H9 (cell line): Measurements from ENCODE around the gene SNX32. TPM values are rescaled to one million over a fixed set of nuclear protein-coding genes. Genes with fewer than 3 reads are reported as not detected.

ENCODE experiments used
- DNase-seq: peaks from one replicate; pipeline ENCODE4 v3.0.0-alpha.2; 2017
- H2AFZ ChIP-seq: one replicate; pipeline ENCODE4 v1.6.1; 2013; ENCODE audit warnings: mild to moderate bottlenecking, low read length, control low read depth, moderate library complexity
- H2AK5ac ChIP-seq: 2 replicates; pipeline ENCODE4 v1.6.1; 2013; ENCODE audit warnings: low read length, control low read depth, mixed read lengths; ENCODE audit not compliant: insufficient read length
- H2BK120ac ChIP-seq: one replicate; pipeline ENCODE4 v1.6.1; 2013; ENCODE audit warnings: low read depth, mild to moderate bottlenecking, low read length, control low read depth, inconsistent platforms; ENCODE audit not compliant: poor library complexity, severe bottlenecking
- H2BK12ac ChIP-seq: 2 replicates; pipeline ENCODE4 v1.6.1; 2013; ENCODE audit warnings: low read length, control low read depth, mixed read lengths, low read depth; ENCODE audit not compliant: insufficient read length
- H2BK15ac ChIP-seq: 2 replicates; pipeline ENCODE4 v1.6.1; 2013; ENCODE audit warnings: low read depth, low read length, control low read depth
- H2BK20ac ChIP-seq: one replicate; pipeline ENCODE4 v1.6.1; 2013; ENCODE audit warnings: low read depth, mild to moderate bottlenecking, low read length, control low read depth, inconsistent platforms; ENCODE audit not compliant: poor library complexity, severe bottlenecking
- H2BK5ac ChIP-seq: 2 replicates; pipeline ENCODE4 v1.6.1; 2013; ENCODE audit warnings: low read length, control low read depth, mixed read lengths; ENCODE audit not compliant: insufficient read length
- H3K14ac ChIP-seq: 2 replicates; pipeline ENCODE4 v1.6.1; 2013; ENCODE audit warnings: low read length, control low read depth; ENCODE audit not compliant: insufficient read depth
- H3K18ac ChIP-seq: 2 replicates; pipeline ENCODE4 v1.6.1; 2013; ENCODE audit warnings: low read depth, mild to moderate bottlenecking, mixed read lengths, low read length, control low read depth; ENCODE audit not compliant: insufficient read length
- H3K23ac ChIP-seq: 2 replicates; pipeline ENCODE4 v1.6.1; 2013; ENCODE audit warnings: low read length, control low read depth, mixed read lengths, low read depth; ENCODE audit not compliant: insufficient read length
- H3K23me2 ChIP-seq: 2 replicates; pipeline ENCODE4 v1.6.1; 2013; ENCODE audit warnings: low read depth, mild to moderate bottlenecking, mixed read lengths, low read length, control low read depth; ENCODE audit not compliant: insufficient read length, poor library complexity, severe bottlenecking
- H3K27ac ChIP-seq: 2 replicates; pipeline ENCODE4 v1.5.1; 2013; ENCODE audit warnings: low read length, control low read depth, mixed read lengths, low read depth; ENCODE audit not compliant: insufficient read length
- H3K27me3 ChIP-seq: 2 replicates; pipeline ENCODE4 v1.6.1; 2013; ENCODE audit warnings: low read length, control low read depth, inconsistent platforms; ENCODE audit not compliant: insufficient read depth
- H3K4ac ChIP-seq: 2 replicates; pipeline ENCODE4 v1.6.1; 2013; ENCODE audit warnings: low read depth, mild to moderate bottlenecking, control low read depth, inconsistent platforms, low read length, moderate library complexity
- H3K4me1 ChIP-seq: 2 replicates; pipeline ENCODE4 v1.6.1; 2013; ENCODE audit warnings: low read length, control low read depth, inconsistent platforms; ENCODE audit not compliant: insufficient read depth
- H3K4me2 ChIP-seq: 2 replicates; pipeline ENCODE4 v1.6.1; 2013; ENCODE audit warnings: low read length, control low read depth, mixed read lengths; ENCODE audit not compliant: insufficient read length, insufficient read depth
- H3K56ac ChIP-seq: 2 replicates; pipeline ENCODE4 v1.6.1; 2013; ENCODE audit warnings: low read depth, mild to moderate bottlenecking, mixed read lengths, low read length, control low read depth; ENCODE audit not compliant: insufficient read length
- H3K79me1 ChIP-seq: 2 replicates; pipeline ENCODE4 v1.6.1; 2013; ENCODE audit warnings: low read depth, mild to moderate bottlenecking, moderate library complexity, low read length, control low read depth, inconsistent platforms; ENCODE audit not compliant: insufficient read depth, poor library complexity, severe bottlenecking
- H3K79me2 ChIP-seq: 2 replicates; pipeline ENCODE4 v1.6.1; 2013; ENCODE audit warnings: low read length, control low read depth, inconsistent platforms; ENCODE audit not compliant: insufficient read depth
- H3K9ac ChIP-seq: 2 replicates; pipeline ENCODE4 v1.6.1; 2013; ENCODE audit warnings: low read length, control low read depth, mixed read lengths; ENCODE audit not compliant: insufficient read length; ENCODE audit errors: extremely low read depth
- H3K9me3 ChIP-seq: one replicate; pipeline ENCODE4 v1.6.1; 2013; ENCODE audit warnings: low read depth, low read length, inconsistent platforms; ENCODE audit not compliant: control insufficient read depth
- H3T11ph ChIP-seq: one replicate; pipeline ENCODE4 v1.6.1; 2013; ENCODE audit warnings: mild to moderate bottlenecking, low read length, control low read depth, inconsistent platforms
- H4K20me1 ChIP-seq: one replicate; pipeline ENCODE4 v1.6.1; 2013; ENCODE audit not compliant: control insufficient read depth, insufficient read length, insufficient read depth
- H4K5ac ChIP-seq: 2 replicates; pipeline ENCODE4 v1.6.1; 2013; ENCODE audit warnings: low read depth, mild to moderate bottlenecking, mixed read lengths, low read length, control low read depth; ENCODE audit not compliant: insufficient read length
- H4K8ac ChIP-seq: replicated peaks from 2 replicates; pipeline ENCODE4 v1.6.1; 2013; ENCODE audit warnings: low read length, control low read depth, mixed read lengths, low read depth; ENCODE audit not compliant: insufficient read length
- H4K91ac ChIP-seq: 2 replicates; pipeline ENCODE4 v1.6.1; 2013; ENCODE audit warnings: low read depth, mild to moderate bottlenecking, moderate library complexity, mixed read lengths, low read length, control low read depth; ENCODE audit not compliant: insufficient read length
- H3K27ac Mint-ChIP-seq, 3 experiments: 2 replicates in 2 of 3; 3 replicates in 1 of 3; pipeline ENCODE4 v1.8.0; 2020 to 2021; ENCODE audit warnings: mixed read lengths in 3 of 3, mild to moderate bottlenecking in 1 of 3, moderate library complexity in 1 of 3
- H3K27me3 Mint-ChIP-seq: 2 replicates; pipeline ENCODE4 v1.8.0; 2021; ENCODE audit warnings: low read depth, mild to moderate bottlenecking, moderate library complexity, mixed read lengths
- H3K36me3 Mint-ChIP-seq, 3 experiments: 2 replicates in 2 of 3; 3 replicates in 1 of 3; pipeline ENCODE4 v1.8.0; 2020 to 2021; ENCODE audit warnings: low read depth in 3 of 3, mixed read lengths in 3 of 3; ENCODE audit not compliant: insufficient read depth in 1 of 3
- H3K4me1 Mint-ChIP-seq, 2 experiments: 2 replicates each; pipeline ENCODE4 v1.8.0; 2020; ENCODE audit warnings: mixed read lengths in 2 of 2
- H3K4me3 Mint-ChIP-seq, 2 experiments: 2 replicates in 1 of 2; 3 replicates in 1 of 2; pipeline ENCODE4 v1.8.0; 2020 to 2021; ENCODE audit warnings: mild to moderate bottlenecking in 2 of 2, mixed read lengths in 2 of 2, moderate library complexity in 1 of 2
- H3K9me3 Mint-ChIP-seq, 2 experiments: 2 replicates in 1 of 2; 3 replicates in 1 of 2; pipeline ENCODE4 v1.8.0; 2020; ENCODE audit warnings: mild to moderate bottlenecking in 2 of 2, mixed read lengths in 2 of 2, moderate library complexity in 1 of 2
- WGBS: extraction: QIAGEN DNeasy Blood & Tissue Kit; methylation state at CpG from one replicate; pipeline ENCODE4 v1.1.7; 2013; ENCODE audit warnings: missing lambda C conversion rate, low lambda C conversion rate, mixed read lengths; ENCODE audit not compliant: insufficient read length; ENCODE audit errors: extremely low coverage; 5-methylcytosine and 5-hydroxymethylcytosine counted together
- total RNA-seq: library from RNA; stranded (reverse); gene quantifications from 2 replicates; pipeline ENCODE4 v1.2.1, GENCODE V29; 2021
- TF ChIP-seq, protein P1 (sequence below): fragments of 200-600 bp; sonication (generic); conservative IDR thresholded peaks from 3 replicates; pipeline ENCODE4 v1.8.0; 2021; ENCODE audit warnings: antibody characterized with exemption, mild to moderate bottlenecking

The SNX32 gene
- total RNA-seq, 1 experiment from 2014 or later = 1.2 TPM

DNA sequence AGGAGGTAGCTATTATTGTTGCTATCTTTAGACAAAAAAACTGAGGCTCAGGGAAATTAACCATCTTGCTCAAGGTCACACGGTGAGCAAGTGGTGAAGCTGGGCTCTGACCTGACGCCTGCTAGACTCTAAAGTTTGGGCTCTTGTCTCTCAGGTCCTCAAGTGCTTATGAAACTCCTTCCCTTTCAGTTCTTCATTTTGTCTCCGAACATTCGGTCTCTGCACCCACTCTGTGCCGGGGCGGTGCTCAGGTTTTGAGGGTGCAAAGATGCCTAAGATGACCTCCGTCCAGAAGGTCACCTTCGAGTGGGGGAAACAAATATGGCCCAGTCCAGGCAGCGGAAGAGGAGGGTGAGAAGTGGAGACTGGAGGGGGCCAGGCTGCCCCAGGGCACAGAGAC lies 30.9 kb upstream of the SNX32 start:
- TF ChIP-seq, protein P1, sequence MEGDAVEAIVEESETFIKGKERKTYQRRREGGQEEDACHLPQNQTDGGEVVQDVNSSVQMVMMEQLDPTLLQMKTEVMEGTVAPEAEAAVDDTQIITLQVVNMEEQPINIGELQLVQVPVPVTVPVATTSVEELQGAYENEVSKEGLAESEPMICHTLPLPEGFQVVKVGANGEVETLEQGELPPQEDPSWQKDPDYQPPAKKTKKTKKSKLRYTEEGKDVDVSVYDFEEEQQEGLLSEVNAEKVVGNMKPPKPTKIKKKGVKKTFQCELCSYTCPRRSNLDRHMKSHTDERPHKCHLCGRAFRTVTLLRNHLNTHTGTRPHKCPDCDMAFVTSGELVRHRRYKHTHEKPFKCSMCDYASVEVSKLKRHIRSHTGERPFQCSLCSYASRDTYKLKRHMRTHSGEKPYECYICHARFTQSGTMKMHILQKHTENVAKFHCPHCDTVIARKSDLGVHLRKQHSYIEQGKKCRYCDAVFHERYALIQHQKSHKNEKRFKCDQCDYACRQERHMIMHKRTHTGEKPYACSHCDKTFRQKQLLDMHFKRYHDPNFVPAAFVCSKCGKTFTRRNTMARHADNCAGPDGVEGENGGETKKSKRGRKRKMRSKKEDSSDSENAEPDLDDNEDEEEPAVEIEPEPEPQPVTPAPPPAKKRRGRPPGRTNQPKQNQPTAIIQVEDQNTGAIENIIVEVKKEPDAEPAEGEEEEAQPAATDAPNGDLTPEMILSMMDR = no peak
- Mint-ChIP-seq H3K9me3 (no peaks in the 10 kb centered on the region), H3K36me3 (no peaks in the 10 kb centered on the region), H3K27ac (no peak overlapping the region), H3K27me3 (peaks cover 16% of the 10 kb centered on the region), H3K4me3 (no peak overlapping the region), H3K4me1 (peaks cover 16 to 25% of the 10 kb centered on the region in 2 experiments)
- H3K9me3 ChIP-seq = no peaks in the 10 kb centered on the region
- H3K4ac ChIP-seq = no peak overlapping the region
- no peak overlapping the region for H3K4me2 ChIP-seq
- no peak overlapping the region for H3K23ac ChIP-seq
- no peak overlapping the region for H3K27ac ChIP-seq
- H3K79me1 ChIP-seq = no peaks in the 10 kb centered on the region
- H2BK12ac ChIP-seq = no peak overlapping the region
- no peak overlapping the region for H3K9ac ChIP-seq
- H3K56ac ChIP-seq = no peak overlapping the region
- no peak for DNase-seq
- H3K18ac ChIP-seq = no peak overlapping the region
- H3K14ac ChIP-seq = no peak overlapping the region
- H4K8ac ChIP-seq = no peak overlapping the region
- H3K27me3 ChIP-seq = no peaks in the 10 kb centered on the region; the same call in 1 of the 2 replicates
- no peak overlapping the region for H2AK5ac ChIP-seq
- no peak overlapping the region for H2AFZ ChIP-seq
- H2BK20ac ChIP-seq = no peak overlapping the region
- H3K4me1 ChIP-seq = no peaks in the 10 kb centered on the region
- H4K5ac ChIP-seq = no peak overlapping the region
- no peak overlapping the region for H2BK120ac ChIP-seq
- no peaks in the 10 kb centered on the region for H3K79me2 ChIP-seq
- H4K91ac ChIP-seq = no peak overlapping the region
- WGBS = no CpG with 5 or more reads among the region's 9 CpGs
- H3T11ph ChIP-seq = no peak overlapping the region
- H2BK5ac ChIP-seq = no peak overlapping the region
- H4K20me1 ChIP-seq = no peaks in the 10 kb centered on the region
- H3K23me2 ChIP-seq = no peaks in the 10 kb centered on the region
- H2BK15ac ChIP-seq = no peak overlapping the region
